ENCODE results near the gene ETFB. TPM values are rescaled to one million over a fixed set of nuclear protein-coding genes. Genes with fewer than 3 reads are reported as not detected.

The ETFB gene
- total RNA-seq, 2 donors from 2014 or later = 58.7 to 61.5 TPM

- DNase-seq (no peak), ATAC-seq (no peak)
- peaks cover 0 to 18% of the 10 kb centered on the region in 2 donors for H3K27me3 ChIP-seq
- no peak overlapping the region for H3K27ac ChIP-seq
- 65 to 69% methylated on average over 3 of the region's 3 CpGs for WGBS, 2 donors
- no peaks in the 10 kb centered on the region for H3K36me3 ChIP-seq (replicated peaks in 1 of 2; ENCODE audit: insufficient read depth in 1 of 2, low read depth in 2 of 2)
- H3K4me3 ChIP-seq = no peak overlapping the region
- no peaks in the 10 kb centered on the region for H3K9me3 ChIP-seq
- peaks cover 8% of the 10 kb centered on the region for H3K4me1 ChIP-seq
- intact Hi-C loops (cut with DNase I) = no loop called here
- TF ChIP-seq CTCF (IDR thresholded peaks at IDR 0.05) (no peak), POLR2A (IDR thresholded peaks at IDR 0.05) (no peak)
Observed at GRCh38 chr19:51331193-51331592, 35.0 kb downstream of the ETFB start.

- no peak for DNase-seq
- H3K36me3 ChIP-seq (replicated peaks in 1 of 2; ENCODE audit: insufficient read depth in 1 of 2, low read depth in 2 of 2) = no peaks in the 10 kb centered on the region
- peaks cover 0 to 23% of the 10 kb centered on the region in 2 donors for H3K27me3 ChIP-seq
- intact Hi-C loops (cut with DNase I) = no loop called here
- no peak for ATAC-seq
- TF ChIP-seq CTCF (IDR thresholded peaks at IDR 0.05) = no peak
- no peak for TF ChIP-seq POLR2A (IDR thresholded peaks at IDR 0.05)
- no peaks in the 10 kb centered on the region for H3K9me3 ChIP-seq
- H3K4me3 ChIP-seq = no peak overlapping the region
- 78 to 91% methylated on average over 4 of the region's 4 CpGs for WGBS, 2 donors
- H3K4me1 ChIP-seq = peaks cover 8% of the 10 kb centered on the region
- no peak overlapping the region for H3K27ac ChIP-seq
Observed at GRCh38 chr19:51330366-51330765, 35.8 kb downstream of the ETFB start.

GRCh38 chr19:51329411-51329810 is 36.8 kb downstream of the ETFB start:
- WGBS, 2 donors = 72 to 78% methylated on average over 5 of the region's 5 CpGs
- intact Hi-C loops (cut with DNase I) = no loop called here
- Histone ChIP-seq H3K4me3 (no peak overlapping the region), H3K36me3 (replicated peaks in 1 of 2; ENCODE audit: insufficient read depth in 1 of 2, low read depth in 2 of 2) (no peaks in the 10 kb centered on the region), H3K27me3 (peaks cover 0 to 23% of the 10 kb centered on the region in 2 donors), H3K27ac (no peak overlapping the region), H3K4me1 (peaks cover 8% of the 10 kb centered on the region), H3K9me3 (no peaks in the 10 kb centered on the region)
- DNase-seq (no peak), ATAC-seq (no peak)
- TF ChIP-seq POLR2A (IDR thresholded peaks at IDR 0.05) (no peak), CTCF (IDR thresholded peaks at IDR 0.05) (no peak)

DNA sequence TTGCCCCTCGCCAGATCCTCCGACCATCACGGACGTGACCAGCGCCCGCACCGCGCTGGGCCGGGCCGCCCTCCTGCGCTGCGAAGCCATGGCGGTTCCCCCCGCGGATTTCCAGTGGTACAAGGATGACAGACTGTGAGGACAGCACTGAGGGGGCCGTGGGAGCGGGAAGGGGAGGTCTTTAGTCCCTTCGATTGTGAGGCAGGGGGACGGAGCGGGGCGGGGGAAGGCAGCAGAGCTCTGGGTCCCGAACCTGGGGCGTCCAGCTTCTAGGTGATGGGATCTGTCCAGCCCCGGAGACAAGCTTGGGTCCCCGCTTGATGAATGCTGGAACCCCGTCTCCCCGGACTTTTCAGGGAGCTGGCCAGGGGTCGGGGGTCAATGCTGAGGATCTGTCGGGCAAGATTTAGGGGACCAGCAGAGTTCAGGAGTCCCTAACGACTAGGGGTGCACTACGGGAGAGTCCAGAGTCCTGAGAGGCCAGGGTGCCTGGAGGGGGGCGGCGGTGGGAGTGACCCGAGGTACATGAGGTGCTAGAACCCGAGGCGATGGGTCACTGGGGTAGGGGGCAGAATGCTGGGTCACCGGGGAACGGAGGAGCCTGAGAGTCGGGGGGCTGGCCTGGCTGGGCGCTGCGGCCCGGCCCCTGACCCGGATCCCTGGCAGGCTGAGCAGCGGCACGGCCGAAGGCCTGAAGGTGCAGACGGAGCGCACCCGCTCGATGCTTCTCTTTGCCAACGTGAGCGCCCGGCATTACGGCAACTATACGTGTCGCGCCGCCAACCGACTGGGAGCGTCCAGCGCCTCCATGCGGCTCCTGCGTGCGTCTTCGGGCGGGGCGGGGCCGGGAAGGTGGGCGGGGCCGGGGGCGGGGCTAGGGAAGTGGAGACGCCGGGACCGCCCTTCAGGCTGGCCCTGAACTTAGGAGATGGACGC is 38.9 kb downstream of the ETFB start:
- no peak for TF ChIP-seq CTCF (IDR thresholded peaks at IDR 0.05)
- H3K4me1 ChIP-seq = peaks cover 8% of the 10 kb centered on the region
- H3K9me3 ChIP-seq = no peaks in the 10 kb centered on the region
- H3K4me3 ChIP-seq = no peak overlapping the region
- H3K27me3 ChIP-seq = peaks cover 0 to 23% of the 10 kb centered on the region in 2 donors
- no peaks in the 10 kb centered on the region for H3K36me3 ChIP-seq (replicated peaks in 1 of 2; ENCODE audit: insufficient read depth in 1 of 2, low read depth in 2 of 2)
- DNase-seq (peak in 2 of 4 donors; percentile 40 to 44), ATAC-seq (peak; percentile 15)
- no peak overlapping the region for H3K27ac ChIP-seq
- intact Hi-C loops (cut with DNase I) = no loop called here
- WGBS, 2 donors = 1 to 3% methylated on average over 21 to 75 of the region's 75 CpGs

All from body of pancreas (tissue), 4 donors.